K562 (cell line): ENCODE data around the gene LRRC75A. TPM values are rescaled to one million over a fixed set of nuclear protein-coding genes. Genes with fewer than 3 reads are reported as not detected.
A peak's percentile ranks its signal among the peaks of the same experiment; 100 is the strongest.

Source experiments
- AFF4 ChIP-seq: sonication (generic); formaldehyde crosslinking; IDR thresholded peaks from 2 replicates; pipeline ENCODE4 v1.8.0; 2023; ENCODE audit warnings: mild to moderate bottlenecking, missing genetic modification reagents
- ILF3 ChIP-seq: fragments of 450-650 bp; IDR thresholded peaks from 2 replicates; pipeline ENCODE4 v1.6.1; 2018; ENCODE audit warnings: antibody characterized with exemption, mild to moderate bottlenecking, moderate library complexity, borderline replicate concordance
- MCM3 ChIP-seq: fragments of 450-650 bp; IDR thresholded peaks from 2 replicates; pipeline ENCODE4 v1.6.1; 2016
- POLR3G ChIP-seq: IDR thresholded peaks from 2 replicates; pipeline ENCODE4 v1.6.1; 2011; ENCODE audit not compliant: insufficient read length, insufficient replicate concordance; ENCODE audit errors: extremely low read depth
- SMAD4 ChIP-seq: fragments of 250-450 bp; sonication (Bioruptor Pico); conservative IDR thresholded peaks from 2 replicates; pipeline ENCODE4 v1.8.0; 2021; ENCODE audit warnings: inconsistent platforms, mild to moderate bottlenecking, moderate library complexity
- SRF ChIP-seq, 2 experiments: fragments of 250-450, 450-650 bp in 1 of 2; sonication (Bioruptor Pico) in 1 of 2; sonication (generic) in 1 of 2; formaldehyde crosslinking; IDR thresholded peaks; 2 replicates each; pipeline versions ENCODE4 v1.5.0 to v1.5.1; 2020 to 2022; ENCODE audit warnings: mild to moderate bottlenecking in 1 of 2, missing genetic modification reagents in 1 of 2
- ZNF212 ChIP-seq: fragments of 450-650 bp; formaldehyde crosslinking; IDR thresholded peaks from 2 replicates; pipeline ENCODE4 v1.4.0; 2020; ENCODE audit warnings: mild to moderate bottlenecking
- ZNF639 ChIP-seq, 2 experiments: fragments of 200-800 bp in 1 of 2; sonication (Bioruptor generic) in 1 of 2; sonication (generic) in 1 of 2; formaldehyde crosslinking in 1 of 2; IDR thresholded peaks in 1 of 2; conservative IDR thresholded peaks in 1 of 2; 2 replicates each; pipeline versions ENCODE4 v1.5.0 to v1.6.1; 2016 to 2020; ENCODE audit warnings: missing compliant biosample characterization in 1 of 2, missing genetic modification characterization in 1 of 2, missing genetic modification reagents in 1 of 2
- ZNF707 ChIP-seq: fragments of 250-450 bp; sonication (Bioruptor Pico); conservative IDR thresholded peaks from 2 replicates; pipeline ENCODE4 v1.8.0; 2022; ENCODE audit warnings: inconsistent platforms, mild to moderate bottlenecking, moderate library complexity
- ZSCAN29 ChIP-seq: fragments of 450-650 bp; IDR thresholded peaks from 2 replicates; pipeline ENCODE4 v1.6.1; 2017
- polyA plus RNA-seq, 8 experiments: library from polyadenylated mRNA; depleted of rRNA in 4 of 8; stranded (reverse) in 5 of 8; unstranded in 3 of 8; fragments of >200 nt; fragmentation: Nextera tagmentation in 2 of 8; fragmentation: Illumina TruSeq in 1 of 8; extraction: Ambion mirVana in 2 of 8; extraction: Trizol in 1 of 8; gene quantifications; 2 replicates each; pipeline versions ENCODE4 v1.2.1 to v1.2.3, GENCODE V29; 2011 to 2014; ENCODE audit warnings: inconsistent platforms in 1 of 8, missing spikeins in 1 of 8
- total RNA-seq, 7 experiments: library from RNA; depleted of rRNA in 6 of 7; stranded (reverse); fragments of >200 nt in 6 of 7; fragmentation: Illumina TruSeq in 2 of 7; extraction: Trizol in 2 of 7; gene quantifications; 2 replicates each; pipeline versions ENCODE4 v1.2.1 to v1.2.3, GENCODE V29; 2011 to 2021; ENCODE audit warnings: low replicate concordance in 1 of 7
- TF ChIP-seq, protein P1 (sequence below), 2 experiments: IDR thresholded peaks; 2 replicates each; pipeline ENCODE4 v1.6.1; 2011; ENCODE audit warnings: borderline replicate concordance in 1 of 2, control low read depth in 1 of 2, low read depth in 1 of 2, low read length in 1 of 2, mild to moderate bottlenecking in 1 of 2, mixed read lengths in 1 of 2, moderate library complexity in 1 of 2; ENCODE audit not compliant: insufficient read depth in 1 of 2, insufficient read length in 1 of 2, poor library complexity in 1 of 2, severe bottlenecking in 1 of 2; ENCODE audit errors: extremely low read depth in 1 of 2
- TF ChIP-seq, protein P2 (sequence below), 2 experiments: fragments of 150-350 bp in 1 of 2; IDR thresholded peaks; 2 replicates each; pipeline ENCODE4 v1.6.1; 2012 to 2016; ENCODE audit warnings: low read depth in 2 of 2, low read length in 2 of 2, mild to moderate bottlenecking in 1 of 2, moderate library complexity in 1 of 2

LRRC75A gene
- total and polyA plus RNA-seq, 9 of the 15 experiments (the other 6 are each of a cell fraction or from before 2014, with no cell fraction given): 0.04 to 0.34 (median 0.08) TPM; not detected in 5

DNA sequence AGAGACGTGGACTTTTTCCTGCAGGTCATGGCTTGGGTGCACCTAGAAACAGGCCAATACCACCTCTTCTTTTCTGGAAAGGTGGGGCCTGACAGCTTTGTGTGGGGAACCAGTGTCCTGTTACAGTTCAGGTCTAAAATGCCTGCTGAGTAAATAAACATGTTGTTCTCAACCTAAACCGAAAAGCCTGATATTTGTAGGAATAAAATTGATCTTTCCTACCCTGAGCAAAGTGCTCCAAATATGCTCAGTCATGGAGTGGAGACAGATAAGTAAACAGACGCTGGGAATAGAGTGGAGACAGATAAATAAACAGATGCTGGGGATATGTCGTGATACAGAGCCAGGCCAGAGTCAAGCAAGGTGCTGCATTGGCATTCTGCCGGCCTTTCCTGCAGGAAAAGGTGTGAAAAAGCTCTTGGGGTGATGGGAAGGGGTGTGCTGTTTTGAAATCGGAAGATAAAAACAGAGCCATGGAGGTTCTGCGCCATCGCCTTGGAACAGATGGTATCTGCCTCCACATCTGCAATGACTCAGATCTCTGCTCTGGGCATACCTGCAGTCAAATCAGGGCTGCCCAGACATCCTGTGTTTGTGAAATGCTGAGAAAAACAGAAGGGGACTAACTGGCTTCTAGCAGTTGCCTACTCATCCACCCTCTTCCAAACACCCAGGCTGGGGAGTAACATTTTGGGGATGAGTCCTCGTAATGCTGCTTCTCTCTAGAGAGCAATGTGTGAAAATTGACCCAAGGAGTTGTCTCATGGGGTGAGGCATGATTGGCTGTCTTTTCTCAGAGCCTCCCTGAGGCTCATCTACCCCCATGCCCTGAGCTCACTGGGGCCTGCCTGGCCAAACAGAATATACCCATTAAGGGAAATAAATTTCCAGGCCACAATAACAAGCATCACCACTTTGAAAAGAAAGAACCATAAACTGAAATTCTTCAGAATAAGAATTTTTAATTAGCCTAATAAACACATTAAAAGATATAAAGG, 93.4 kb downstream of the LRRC75A start (continued):
- TF ChIP-seq SRF (CRISPR knock-in tag; IDR thresholded peaks at IDR 0.05): no peak
- TF ChIP-seq, protein P1, sequence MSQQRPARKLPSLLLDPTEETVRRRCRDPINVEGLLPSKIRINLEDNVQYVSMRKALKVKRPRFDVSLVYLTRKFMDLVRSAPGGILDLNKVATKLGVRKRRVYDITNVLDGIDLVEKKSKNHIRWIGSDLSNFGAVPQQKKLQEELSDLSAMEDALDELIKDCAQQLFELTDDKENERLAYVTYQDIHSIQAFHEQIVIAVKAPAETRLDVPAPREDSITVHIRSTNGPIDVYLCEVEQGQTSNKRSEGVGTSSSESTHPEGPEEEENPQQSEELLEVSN (IDR thresholded peaks at IDR 0.05; ENCODE audit: borderline replicate concordance in 1 of 2, extremely low read depth in 1 of 2, insufficient read depth in 1 of 2, insufficient read length in 1 of 2, low read depth in 1 of 2, low read length in 1 of 2, poor library complexity in 1 of 2, severe bottlenecking in 1 of 2): no peak
- TF ChIP-seq ZNF707 (CRISPR knock-in tag): no peak
- no peak for TF ChIP-seq ILF3
- no peak for TF ChIP-seq POLR3G
- TF ChIP-seq, protein P2, sequence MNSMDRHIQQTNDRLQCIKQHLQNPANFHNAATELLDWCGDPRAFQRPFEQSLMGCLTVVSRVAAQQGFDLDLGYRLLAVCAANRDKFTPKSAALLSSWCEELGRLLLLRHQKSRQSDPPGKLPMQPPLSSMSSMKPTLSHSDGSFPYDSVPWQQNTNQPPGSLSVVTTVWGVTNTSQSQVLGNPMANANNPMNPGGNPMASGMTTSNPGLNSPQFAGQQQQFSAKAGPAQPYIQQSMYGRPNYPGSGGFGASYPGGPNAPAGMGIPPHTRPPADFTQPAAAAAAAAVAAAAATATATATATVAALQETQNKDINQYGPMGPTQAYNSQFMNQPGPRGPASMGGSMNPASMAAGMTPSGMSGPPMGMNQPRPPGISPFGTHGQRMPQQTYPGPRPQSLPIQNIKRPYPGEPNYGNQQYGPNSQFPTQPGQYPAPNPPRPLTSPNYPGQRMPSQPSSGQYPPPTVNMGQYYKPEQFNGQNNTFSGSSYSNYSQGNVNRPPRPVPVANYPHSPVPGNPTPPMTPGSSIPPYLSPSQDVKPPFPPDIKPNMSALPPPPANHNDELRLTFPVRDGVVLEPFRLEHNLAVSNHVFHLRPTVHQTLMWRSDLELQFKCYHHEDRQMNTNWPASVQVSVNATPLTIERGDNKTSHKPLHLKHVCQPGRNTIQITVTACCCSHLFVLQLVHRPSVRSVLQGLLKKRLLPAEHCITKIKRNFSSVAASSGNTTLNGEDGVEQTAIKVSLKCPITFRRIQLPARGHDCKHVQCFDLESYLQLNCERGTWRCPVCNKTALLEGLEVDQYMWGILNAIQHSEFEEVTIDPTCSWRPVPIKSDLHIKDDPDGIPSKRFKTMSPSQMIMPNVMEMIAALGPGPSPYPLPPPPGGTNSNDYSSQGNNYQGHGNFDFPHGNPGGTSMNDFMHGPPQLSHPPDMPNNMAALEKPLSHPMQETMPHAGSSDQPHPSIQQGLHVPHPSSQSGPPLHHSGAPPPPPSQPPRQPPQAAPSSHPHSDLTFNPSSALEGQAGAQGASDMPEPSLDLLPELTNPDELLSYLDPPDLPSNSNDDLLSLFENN (IDR thresholded peaks at IDR 0.05; ENCODE audit: low read depth in 2 of 2, low read length in 2 of 2): peak in 1 of 2 experiments; percentile 79; a peak in 2 of 4 replicates
- no peak for TF ChIP-seq ZSCAN29
- peak in 1 of 2 experiments; percentile 53; a peak in 1 of 4 replicates for TF ChIP-seq ZNF639 (CRISPR knock-in tag; conservative IDR thresholded peaks at IDR 0.05 in 1 of 2, IDR thresholded peaks at IDR 0.05 in 1 of 2)
- TF ChIP-seq SMAD4 (CRISPR knock-in tag): 0 out of 2 replicates have a peak, but pooled peaks have one; percentile 54
- no peak for TF ChIP-seq ZNF212 (CRISPR knock-in tag)
- no peak for TF ChIP-seq AFF4 (CRISPR knock-in tag)
- no peak for TF ChIP-seq MCM3
